Gastrocnemius medialis (tissue), 4 donors: ENCODE data around the gene GFRA1.

ENCODE experiments used
- CTCF ChIP-seq, 5 experiments: fragments of 450-650 bp in 3 of 5; fragments of 200-600 bp in 2 of 5; sonication (generic) in 2 of 5; IDR thresholded peaks in 4 of 5; conservative IDR thresholded peaks in 1 of 5; 1 replicate in 4 of 5; 2 replicates in 1 of 5; pipeline ENCODE4 v1.5.1; 2016 to 2019; ENCODE audit warnings: antibody characterized with exemption in 5 of 5, mild to moderate bottlenecking in 3 of 5, moderate library complexity in 3 of 5
- POLR2A ChIP-seq, 2 donors: fragments of 450-650 bp; IDR thresholded peaks; one replicate each; pipeline ENCODE4 v1.6.1; 2017; ENCODE audit warnings: antibody characterized with exemption in 2 of 2, mild to moderate bottlenecking in 2 of 2, moderate library complexity in 2 of 2

- TF ChIP-seq CTCF (IDR thresholded peaks at IDR 0.05 in 4 of 5, conservative IDR thresholded peaks at IDR 0.05 in 1 of 5), result no peak
- no peak for TF ChIP-seq POLR2A (IDR thresholded peaks at IDR 0.05)
These were observed 1.2 kb downstream of the GFRA1 start for GRCh38 chr10:116271593-116272439.
